Muscle of back (tissue), 13 donors: ENCODE measurements around the gene GBP5. TPM values are rescaled to one million over a fixed set of nuclear protein-coding genes. Genes with fewer than 3 reads are reported as not detected.
A peak's percentile ranks its signal among the peaks of the same experiment; 100 is the strongest.
"Not testable (repeated sequence)": the region's sequence is repeated elsewhere in the genome, so short reads cannot be mapped to it uniquely, and the experiment has no call there.

Experiments used
- DNase-seq, 3 donors: peaks; one replicate each; pipeline versions ENCODE4 v3.0.0 to v3.0.0-alpha.2; 2013
- long read RNA-seq, 9 donors: transcript quantifications; one replicate each; lab custom pipeline, GENCODE V29; 2026
- polyA plus RNA-seq, 10 donors: library from polyadenylated mRNA; unstranded; fragments of 120-200 nt; gene quantifications; one replicate each; pipeline ENCODE4 v1.2.1, GENCODE V29; 2013; ENCODE audit not compliant: insufficient read length in 10 of 10

GBP5 gene, protein sequence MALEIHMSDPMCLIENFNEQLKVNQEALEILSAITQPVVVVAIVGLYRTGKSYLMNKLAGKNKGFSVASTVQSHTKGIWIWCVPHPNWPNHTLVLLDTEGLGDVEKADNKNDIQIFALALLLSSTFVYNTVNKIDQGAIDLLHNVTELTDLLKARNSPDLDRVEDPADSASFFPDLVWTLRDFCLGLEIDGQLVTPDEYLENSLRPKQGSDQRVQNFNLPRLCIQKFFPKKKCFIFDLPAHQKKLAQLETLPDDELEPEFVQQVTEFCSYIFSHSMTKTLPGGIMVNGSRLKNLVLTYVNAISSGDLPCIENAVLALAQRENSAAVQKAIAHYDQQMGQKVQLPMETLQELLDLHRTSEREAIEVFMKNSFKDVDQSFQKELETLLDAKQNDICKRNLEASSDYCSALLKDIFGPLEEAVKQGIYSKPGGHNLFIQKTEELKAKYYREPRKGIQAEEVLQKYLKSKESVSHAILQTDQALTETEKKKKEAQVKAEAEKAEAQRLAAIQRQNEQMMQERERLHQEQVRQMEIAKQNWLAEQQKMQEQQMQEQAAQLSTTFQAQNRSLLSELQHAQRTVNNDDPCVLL
- polyA plus RNA-seq = 1 to 10 TPM in 5 of 10 donors, under 1 TPM in 5; 0.51 to 6.3 (median 1.2) TPM
- long read RNA-seq, donor 1 = 0 reads
- long read RNA-seq, donor 2 = 0 reads
- long read RNA-seq, donor 3 = 0 reads
- long read RNA-seq, donor 4 = 0 reads
- long read RNA-seq, donor 5 = 0 reads
- long read RNA-seq, donor 6 = 0 reads
- long read RNA-seq, donor 7 = 0 reads
- long read RNA-seq, donor 8 = 0 reads
- long read RNA-seq, donor 9 = 0 reads

- not testable (repeated sequence) for DNase-seq
Measured at GRCh38 chr1:89272269-89273041, at the start of gene GBP5. Gene GBP5 (minus strand): TSS chr1:89272860. CDS start chr1:89269555, 3,305 bp downstream.

DNA sequence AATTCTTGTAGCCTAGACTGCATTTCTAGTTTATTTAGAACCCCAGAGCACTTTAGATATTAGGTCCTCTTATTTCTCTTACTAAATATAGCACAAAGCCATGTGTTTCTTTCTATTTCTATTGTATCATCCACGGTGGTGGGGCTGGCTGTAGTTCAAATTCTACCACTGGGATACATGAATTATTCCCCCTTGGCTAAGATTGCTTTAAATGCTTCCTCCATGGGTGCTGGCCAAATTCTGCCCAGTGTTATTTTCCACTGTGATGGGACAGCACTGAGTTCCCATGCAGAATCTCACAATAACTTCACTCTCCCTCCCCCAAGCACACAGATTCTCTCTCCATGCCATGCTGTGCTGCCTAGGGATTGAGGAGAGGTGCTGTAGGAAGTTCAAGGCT lies 49.7 kb upstream of the GBP5 start:
- DNase-seq = no peak

DNA sequence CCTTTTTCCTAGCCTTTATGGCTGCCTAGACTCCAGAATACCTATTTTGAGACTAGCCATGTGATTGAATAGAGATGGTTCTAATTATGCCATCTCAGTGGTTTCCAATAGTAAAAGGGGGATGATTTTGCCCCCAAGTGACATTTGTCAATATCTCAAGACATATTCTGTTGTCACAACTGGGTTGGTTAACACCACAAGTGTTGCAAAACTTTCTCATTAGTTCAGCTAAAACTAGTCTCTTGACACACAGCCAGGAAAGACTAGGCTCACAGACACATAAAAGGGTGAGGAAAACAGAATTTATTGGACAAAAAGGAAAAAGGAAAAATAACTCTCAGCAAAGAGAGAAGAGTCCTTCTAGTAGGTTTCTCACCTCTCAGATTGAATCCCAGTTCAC lies 39.9 kb upstream of the GBP5 start:
- DNase-seq = no peak

GRCh38 chr1:89311757-89312156 lies 39.1 kb upstream of the GBP5 start:
- DNase-seq = no peak

GRCh38 chr1:89310976-89311375 lies 38.3 kb upstream of the GBP5 start:
- no peak for DNase-seq

- peak in 2 of 3 donors; percentile 4 to 5 for DNase-seq
Measured at GRCh38 chr1:89310505-89310904, 37.8 kb upstream of the GBP5 start.

DNA sequence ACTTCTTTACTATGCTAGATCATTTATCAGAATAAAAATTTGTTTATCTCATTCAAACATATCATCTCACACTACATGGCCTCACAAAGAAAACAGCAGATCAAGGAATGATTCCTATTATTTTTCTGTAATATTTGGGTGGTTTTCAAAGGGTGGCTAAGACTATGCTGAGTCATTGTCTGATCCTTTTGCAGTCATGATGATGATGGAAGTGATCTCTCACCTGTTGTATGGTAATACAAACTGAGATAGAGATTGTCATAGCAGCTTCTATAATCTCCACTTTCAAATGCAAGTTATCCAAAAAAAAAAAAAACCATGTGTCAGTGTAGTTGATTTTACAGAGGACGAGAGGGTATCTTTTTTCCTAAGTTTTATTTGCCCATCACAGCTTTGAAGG lies 37.2 kb upstream of the GBP5 start:
- no peak for DNase-seq

GRCh38 chr1:89306273-89306672 lies 33.6 kb upstream of the GBP5 start:
- DNase-seq = no peak

DNA sequence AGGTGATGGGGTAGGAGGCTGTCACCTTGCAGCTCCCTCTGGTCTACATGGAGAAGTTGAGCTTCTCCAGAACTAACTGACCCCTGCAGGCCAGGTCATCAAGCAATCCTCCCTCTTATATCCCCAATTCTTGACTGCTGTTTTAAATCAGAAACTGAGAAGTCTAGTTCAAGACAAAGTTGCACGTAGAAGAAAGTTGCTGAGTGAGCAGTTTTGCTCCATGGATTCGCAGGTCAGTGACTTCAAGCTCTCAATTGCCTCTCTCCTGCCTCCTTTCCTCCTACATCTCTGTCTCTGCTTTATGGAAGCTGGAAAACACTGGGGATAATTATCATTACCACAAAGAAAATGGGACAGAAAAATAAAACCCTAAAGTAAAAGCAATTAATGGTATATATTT lies 32.8 kb upstream of the GBP5 start:
- DNase-seq = no peak

- no peak for DNase-seq
Measured at GRCh38 chr1:89304572-89305230, 32.0 kb upstream of the GBP5 start.

DNA sequence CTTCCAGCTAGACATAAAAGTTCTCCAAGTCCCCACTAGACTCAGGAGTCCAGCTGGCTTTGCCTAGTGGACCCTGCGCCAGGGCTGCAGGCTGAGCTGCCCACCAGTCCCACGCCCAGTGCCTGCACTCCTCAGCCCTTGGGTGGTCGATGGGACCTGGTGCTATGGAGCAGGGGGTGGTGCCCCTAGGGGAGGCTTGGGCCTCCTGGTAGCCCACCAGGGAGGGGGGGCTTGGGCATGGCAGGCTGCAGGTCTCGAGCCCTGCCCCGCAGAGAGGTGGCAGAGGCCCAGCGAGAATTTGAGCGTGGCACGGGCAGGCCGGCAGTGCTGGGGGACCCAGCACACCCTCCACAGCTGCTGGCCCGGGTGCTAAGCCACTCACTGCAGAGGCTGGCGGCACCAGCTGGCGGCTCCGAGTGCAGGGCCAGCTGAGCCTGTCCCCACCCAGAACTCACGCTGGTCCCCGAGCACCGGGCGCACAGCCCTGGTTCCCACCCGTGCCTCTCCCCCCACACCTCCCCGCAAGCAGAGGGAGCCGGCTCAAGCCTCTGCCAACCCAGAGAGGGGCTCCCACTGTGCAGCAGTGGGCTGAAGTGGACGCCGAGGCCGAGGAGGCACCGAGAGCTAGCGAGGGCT lies 30.2 kb upstream of the GBP5 start:
- DNase-seq = no peak

GRCh38 chr1:89299739-89300463 lies 27.2 kb upstream of the GBP5 start:
- not testable (repeated sequence) for DNase-seq

DNA sequence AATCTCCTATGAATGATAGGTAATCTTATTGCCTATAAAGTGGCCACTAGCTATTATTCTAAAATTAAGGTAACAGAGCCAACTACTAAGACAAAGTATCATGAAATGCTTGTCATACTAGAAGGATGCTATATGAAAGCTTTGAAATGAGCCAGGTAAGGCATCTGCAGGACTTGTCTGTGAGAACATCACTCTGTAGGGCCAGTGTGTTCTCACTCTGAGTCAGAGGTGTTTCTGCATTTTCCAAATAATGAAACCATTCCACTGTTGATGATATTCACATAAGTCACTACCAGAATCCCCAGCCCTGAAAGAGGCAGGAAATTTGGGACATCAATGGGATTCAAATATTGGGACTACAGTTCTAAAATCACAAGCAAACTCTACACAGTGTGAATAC lies 25.8 kb upstream of the GBP5 start:
- no peak for DNase-seq

DNA sequence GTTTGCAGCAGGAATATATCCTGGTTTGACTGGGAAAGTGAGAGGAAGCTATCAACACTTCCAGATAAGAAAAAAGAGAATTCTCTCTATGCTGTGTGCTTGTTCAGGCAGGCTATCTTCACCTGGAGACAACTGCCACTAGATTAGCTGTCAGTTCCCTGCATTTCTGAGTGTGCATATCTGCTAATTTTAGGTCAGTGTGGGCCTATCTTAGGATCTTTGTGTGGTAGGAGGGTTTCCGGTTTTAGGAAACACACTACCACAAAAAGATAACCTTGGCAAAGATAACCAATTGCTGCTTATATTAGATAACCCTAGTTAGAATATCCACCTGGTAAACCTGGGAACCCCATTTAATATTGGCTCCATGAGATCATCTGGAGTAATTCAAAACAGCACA lies 22.5 kb upstream of the GBP5 start:
- DNase-seq = no peak

GRCh38 chr1:89291276-89291675 lies 18.6 kb upstream of the GBP5 start:
- DNase-seq = no peak

DNA sequence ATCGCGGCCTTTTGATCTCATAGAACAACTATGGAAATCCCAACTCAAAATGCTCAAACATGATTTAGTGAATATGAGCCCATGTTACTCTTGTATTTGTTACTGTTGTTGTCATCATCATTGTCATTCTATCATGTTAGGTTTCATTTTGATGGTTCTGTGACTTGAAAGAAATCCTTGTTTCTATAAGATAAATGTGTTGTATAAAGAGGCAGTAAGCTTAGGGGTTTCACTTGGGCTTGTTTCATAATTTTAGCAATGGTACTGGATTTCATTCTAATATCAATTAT lies 15.3 kb upstream of the GBP5 start:
- DNase-seq = no peak

DNA sequence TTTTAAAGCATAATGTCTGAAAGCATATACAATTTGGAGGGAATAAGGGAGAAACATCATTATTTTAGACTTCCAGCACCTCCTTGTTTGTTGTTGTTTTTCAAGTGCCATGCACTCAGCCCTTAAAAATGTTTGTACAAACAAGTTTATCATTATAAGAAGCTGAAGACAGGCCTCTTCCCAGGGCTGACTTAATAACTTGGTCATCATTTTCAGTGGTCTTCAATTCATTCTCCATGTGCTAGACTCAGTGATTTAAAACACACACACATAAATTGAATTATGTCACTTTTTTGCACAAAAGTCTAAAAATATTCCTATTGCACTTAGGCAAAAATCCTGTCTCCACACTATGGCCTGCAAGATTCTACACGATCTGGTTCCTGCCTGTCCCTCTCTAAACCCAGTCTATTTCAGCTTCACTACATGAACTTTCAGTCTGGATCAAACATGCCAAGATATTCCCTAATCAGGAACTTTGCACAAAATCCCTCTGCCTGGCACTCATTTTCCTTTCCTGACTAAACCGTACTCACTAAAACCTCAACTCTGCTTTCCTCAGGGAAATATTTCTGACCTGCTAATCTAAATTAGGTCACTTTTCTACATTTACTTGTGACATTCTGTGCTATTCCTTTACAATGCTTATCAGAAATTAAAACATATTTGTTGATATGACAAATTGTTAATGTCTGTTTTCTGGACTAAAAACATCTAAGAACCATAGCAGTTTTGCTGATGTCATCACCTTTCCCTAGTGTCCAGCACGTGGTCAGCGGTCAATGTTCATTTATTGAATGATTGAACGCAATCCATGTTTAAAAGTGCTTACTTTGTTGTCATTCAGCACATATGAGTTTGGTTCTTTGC lies 14.8 kb upstream of the GBP5 start:
- DNase-seq = peak in 2 of 3 donors; percentile 1 to 34

- peak in 2 of 3 donors; percentile 16 to 36 for DNase-seq
Measured at GRCh38 chr1:89286549-89287180, 14.0 kb upstream of the GBP5 start.

DNA sequence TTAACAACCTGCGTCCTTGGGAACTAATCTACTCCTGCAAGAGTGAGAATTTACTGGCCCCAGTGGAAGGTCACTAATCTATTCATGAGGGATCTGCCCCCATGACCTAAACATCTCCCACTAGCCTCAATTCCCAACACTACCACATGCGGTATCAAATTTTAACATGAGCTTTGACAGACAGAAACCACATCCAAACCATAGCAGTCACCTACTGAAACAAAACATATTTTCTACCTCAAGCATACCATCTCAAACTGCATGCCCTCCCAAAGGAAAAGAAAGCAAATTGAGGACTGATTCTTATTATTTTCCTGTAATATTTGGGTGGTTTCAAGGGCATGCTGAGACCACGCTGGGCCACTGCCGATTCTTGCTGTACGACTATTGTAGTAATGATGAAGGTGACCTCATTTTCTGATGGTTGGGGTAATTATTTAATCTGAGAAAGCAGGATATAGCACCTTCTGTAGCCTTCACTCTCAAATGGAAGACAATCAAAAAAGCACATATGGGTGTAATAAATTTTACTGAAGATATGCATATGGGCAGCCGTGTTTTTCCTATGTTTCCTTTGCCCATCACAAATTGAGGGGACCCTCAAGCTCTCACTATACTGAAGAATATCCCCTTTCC lies 13.2 kb upstream of the GBP5 start:
- DNase-seq = no peak
